BE2C (cell line): ENCODE data around the gene ATP2C2.

Source experiments
- DNase-seq: peaks from one replicate; pipeline ENCODE4 v3.0.0-alpha.2; 2020
- H3K27me3 ChIP-seq: fragments of 250-450 bp; sonication (Bioruptor Pico); 2 replicates; pipeline ENCODE4 v1.5.1; 2020; ENCODE audit warnings: mild to moderate bottlenecking
- H3K36me3 ChIP-seq: fragments of 250-450 bp; sonication (Bioruptor Pico); 2 replicates; pipeline ENCODE4 v1.5.1; 2020; ENCODE audit warnings: mild to moderate bottlenecking
- H3K4me1 ChIP-seq: fragments of 250-450 bp; sonication (Bioruptor Pico); 2 replicates; pipeline ENCODE4 v1.5.1; 2020
- H3K4me3 ChIP-seq: 2 replicates; pipeline ENCODE4 v1.5.1; 2011; ENCODE audit warnings: low read depth, low read length
- H3K9me3 ChIP-seq: fragments of 250-450 bp; sonication (Bioruptor Pico); 2 replicates; pipeline ENCODE4 v1.5.1; 2020
- CTCF ChIP-seq: IDR thresholded peaks from 2 replicates; pipeline ENCODE4 v1.5.1; 2012; ENCODE audit warnings: mild to moderate bottlenecking, low read depth, low read length

ATP2C2 gene

GRCh38 chr16:84355149-84355548, 13.2 kb upstream of the ATP2C2 start:
- no peak overlapping the region for H3K4me3 ChIP-seq
- H3K27me3 ChIP-seq = peaks cover 29% of the 10 kb centered on the region
- no peak for DNase-seq
- H3K36me3 ChIP-seq = no peaks in the 10 kb centered on the region
- H3K4me1 ChIP-seq = no peaks in the 10 kb centered on the region
- no peaks in the 10 kb centered on the region for H3K9me3 ChIP-seq
- no peak for TF ChIP-seq CTCF

- no peaks in the 10 kb centered on the region for H3K36me3 ChIP-seq
- no peaks in the 10 kb centered on the region for H3K4me1 ChIP-seq
- peaks cover 28% of the 10 kb centered on the region for H3K27me3 ChIP-seq
- TF ChIP-seq CTCF = no peak
- no peaks in the 10 kb centered on the region for H3K9me3 ChIP-seq
- no peak overlapping the region for H3K4me3 ChIP-seq
- no peak for DNase-seq
These were observed 12.2 kb upstream of the ATP2C2 start for GRCh38 chr16:84356176-84356575.

GRCh38 chr16:84356591-84357116, 11.7 kb upstream of the ATP2C2 start:
- TF ChIP-seq CTCF = no peak
- no peaks in the 10 kb centered on the region for H3K36me3 ChIP-seq
- no peak overlapping the region for H3K4me3 ChIP-seq
- H3K27me3 ChIP-seq = peaks cover 27% of the 10 kb centered on the region
- H3K4me1 ChIP-seq = no peaks in the 10 kb centered on the region
- DNase-seq = no peak
- no peaks in the 10 kb centered on the region for H3K9me3 ChIP-seq

GRCh38 chr16:84357191-84357651, 11.1 kb upstream of the ATP2C2 start:
- no peak for DNase-seq
- peaks cover 27% of the 10 kb centered on the region for H3K27me3 ChIP-seq
- H3K36me3 ChIP-seq = no peaks in the 10 kb centered on the region
- H3K9me3 ChIP-seq = no peaks in the 10 kb centered on the region
- no peak overlapping the region for H3K4me3 ChIP-seq
- TF ChIP-seq CTCF = no peak
- no peaks in the 10 kb centered on the region for H3K4me1 ChIP-seq

- Histone ChIP-seq H3K27me3 (peaks cover 29% of the 10 kb centered on the region), H3K9me3 (no peaks in the 10 kb centered on the region), H3K4me3 (no peak overlapping the region), H3K36me3 (no peaks in the 10 kb centered on the region), H3K4me1 (no peaks in the 10 kb centered on the region)
- no peak for DNase-seq
- no peak for TF ChIP-seq CTCF
These were observed 9.6 kb upstream of the ATP2C2 start for GRCh38 chr16:84358601-84359295.

- Histone ChIP-seq H3K27me3 (peaks cover 35% of the 10 kb centered on the region), H3K36me3 (no peaks in the 10 kb centered on the region), H3K4me1 (no peaks in the 10 kb centered on the region), H3K9me3 (no peaks in the 10 kb centered on the region), H3K4me3 (no peak overlapping the region)
- no peak for DNase-seq
- TF ChIP-seq CTCF = no peak
These were observed 9.0 kb upstream of the ATP2C2 start for GRCh38 chr16:84359326-84359725.
